Parathyroid adenoma (tissue), 2 donors: ENCODE results near the gene AKR7A3.
"Not testable (repeated sequence)": the region's sequence is repeated elsewhere in the genome, so short reads cannot be mapped to it uniquely, and the experiment has no call there.

Experiments
- H2AFZ ChIP-seq: fragments of 300-600 bp; sonication (generic); one replicate; pipeline ENCODE4 v1.7.0; 2017; ENCODE audit warnings: antibody characterized with exemption, mild to moderate bottlenecking
- H3K27ac ChIP-seq: fragments of 300-600 bp; sonication (generic); one replicate; pipeline ENCODE4 v1.7.0; 2017
- H3K27me3 ChIP-seq: fragments of 300-600 bp; sonication (generic); one replicate; pipeline ENCODE4 v1.7.0; 2017; ENCODE audit warnings: low read length; ENCODE audit not compliant: control insufficient read depth, insufficient read depth
- H3K36me3 ChIP-seq: fragments of 300-600 bp; sonication (generic); one replicate; pipeline ENCODE4 v1.7.0; 2017; ENCODE audit warnings: low read length; ENCODE audit not compliant: control insufficient read depth, insufficient read depth
- H3K4me1 ChIP-seq: fragments of 300-600 bp; sonication (generic); one replicate; pipeline ENCODE4 v1.7.0; 2017; ENCODE audit warnings: control low read depth
- H3K4me2 ChIP-seq: fragments of 300-600 bp; sonication (generic); one replicate; pipeline ENCODE4 v1.7.0; 2017; ENCODE audit warnings: low read length
- H3K4me3 ChIP-seq: fragments of 300-600 bp; sonication (generic); one replicate; pipeline ENCODE4 v1.7.0; 2017; ENCODE audit warnings: low read depth, low read length
- H3K79me2 ChIP-seq: fragments of 300-600 bp; sonication (generic); one replicate; pipeline ENCODE4 v1.7.0; 2017; ENCODE audit warnings: control low read depth
- H3K9ac ChIP-seq: fragments of 300-600 bp; sonication (generic); one replicate; pipeline ENCODE4 v1.7.0; 2017; ENCODE audit warnings: mild to moderate bottlenecking
- H3K9me3 ChIP-seq: fragments of 300-600 bp; sonication (generic); one replicate; pipeline ENCODE4 v1.7.0; 2017; ENCODE audit warnings: low read length; ENCODE audit not compliant: control insufficient read depth
- CTCF ChIP-seq: fragments of 300-600 bp; sonication (generic); IDR thresholded peaks from one replicate; pipeline ENCODE4 v1.7.0; 2017; ENCODE audit warnings: antibody characterized with exemption, mild to moderate bottlenecking
- donor health status: primary hyperparathyroidism.

The AKR7A3 gene

GRCh38 chr1:19294638-19295037 is 6.1 kb upstream of the AKR7A3 start:
- Histone ChIP-seq H3K27me3 (no peaks in the 10 kb centered on the region), H3K36me3 (no peaks in the 10 kb centered on the region), H3K4me3 (no peak overlapping the region), H3K4me1 (no peaks in the 10 kb centered on the region), H3K79me2 (no peaks in the 10 kb centered on the region), H2AFZ (no peak overlapping the region), H3K9ac (no peak overlapping the region), H3K27ac (no peak overlapping the region), H3K9me3 (no peaks in the 10 kb centered on the region), H3K4me2 (no peak overlapping the region)
- TF ChIP-seq CTCF = no peak

DNA sequence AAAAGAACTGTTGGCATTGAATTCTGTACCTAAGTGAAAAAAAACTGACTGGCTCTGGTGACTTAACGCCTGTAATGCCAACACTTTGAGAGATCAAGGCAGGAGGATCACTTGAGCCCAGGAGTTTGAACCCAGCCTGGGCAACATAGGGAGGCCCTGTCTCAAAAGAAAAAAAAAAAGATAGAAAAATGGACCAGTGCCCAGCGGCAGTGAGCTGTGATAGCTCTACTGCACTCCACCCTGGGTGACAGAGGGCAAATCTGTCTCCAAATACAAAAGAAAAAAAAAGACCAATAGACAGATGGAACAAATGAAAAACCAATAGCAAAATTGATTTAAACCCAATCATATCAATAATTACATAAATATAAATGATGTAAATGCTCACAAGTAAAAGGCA is 674 bp upstream of the AKR7A3 start:
- Histone ChIP-seq H3K4me1 (no peaks in the 10 kb centered on the region), H2AFZ (peak overlapping the region; percentile 63), H3K36me3 (no peaks in the 10 kb centered on the region), H3K79me2 (no peaks in the 10 kb centered on the region), H3K27ac (no peak overlapping the region), H3K27me3 (no peaks in the 10 kb centered on the region), H3K4me3 (peak overlapping the region; percentile 56), H3K4me2 (peak overlapping the region; percentile 85), H3K9me3 (no peaks in the 10 kb centered on the region), H3K9ac (no peak overlapping the region)
- TF ChIP-seq CTCF = no peak

- Histone ChIP-seq H3K9me3 (no peaks in the 10 kb centered on the region), H3K4me3 (no peak overlapping the region), H3K4me2 (no peak overlapping the region), H3K36me3 (no peaks in the 10 kb centered on the region), H3K4me1 (no peaks in the 10 kb centered on the region), H3K9ac (no peak overlapping the region), H3K27ac (no peak overlapping the region), H2AFZ (no peak overlapping the region), H3K79me2 (no peaks in the 10 kb centered on the region), H3K27me3 (no peaks in the 10 kb centered on the region)
- no peak for TF ChIP-seq CTCF
Observed at GRCh38 chr1:19287436-19288185, 959 bp downstream of the AKR7A3 start.

GRCh38 chr1:19285807-19286206 is 2.8 kb downstream of the AKR7A3 start:
- H3K27me3 ChIP-seq, H3K9ac ChIP-seq, H2AFZ ChIP-seq, H3K4me1 ChIP-seq, H3K27ac ChIP-seq, H3K4me2 ChIP-seq, H3K36me3 ChIP-seq, H3K4me3 ChIP-seq, H3K9me3 ChIP-seq, H3K79me2 ChIP-seq: not testable (repeated sequence)

DNA sequence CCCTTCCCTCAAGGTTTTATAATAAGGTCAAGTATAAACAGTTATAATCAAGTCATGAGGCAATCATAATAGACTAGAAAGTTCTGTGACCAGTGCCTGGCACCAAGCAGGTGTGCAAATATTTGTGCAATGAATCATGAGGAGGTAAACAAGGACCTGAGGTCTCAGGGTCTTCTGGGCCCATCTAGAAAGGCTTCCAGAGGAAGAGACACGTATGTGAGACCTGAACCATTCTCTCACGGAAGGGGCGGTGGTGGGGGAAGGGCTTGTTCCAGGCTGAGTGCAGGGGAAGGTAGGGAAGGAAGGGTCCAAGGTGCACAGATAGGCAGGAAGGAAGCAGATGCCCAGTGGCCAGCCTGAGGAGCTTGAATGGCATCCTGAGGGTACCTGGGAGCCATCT is 3.2 kb downstream of the AKR7A3 start:
- not testable (repeated sequence) for H3K4me1 ChIP-seq, H3K4me2 ChIP-seq, H3K4me3 ChIP-seq, H2AFZ ChIP-seq, H3K27ac ChIP-seq, H3K9me3 ChIP-seq, H3K9ac ChIP-seq, H3K79me2 ChIP-seq, H3K27me3 ChIP-seq, H3K36me3 ChIP-seq

- Histone ChIP-seq H3K9ac (no peak overlapping the region), H3K4me3 (no peak overlapping the region), H3K79me2 (no peaks in the 10 kb centered on the region), H3K4me1 (no peaks in the 10 kb centered on the region), H3K4me2 (no peak overlapping the region), H3K27ac (no peak overlapping the region), H3K36me3 (no peaks in the 10 kb centered on the region), H3K9me3 (no peaks in the 10 kb centered on the region), H3K27me3 (no peaks in the 10 kb centered on the region), H2AFZ (no peak overlapping the region)
- no peak for TF ChIP-seq CTCF
Observed at GRCh38 chr1:19284881-19285280, 3.7 kb downstream of the AKR7A3 start.
